GM18517 (cell line): ENCODE results near the gene MYL11.
"Not testable (repeated sequence)": the region's sequence is repeated elsewhere in the genome, so short reads cannot be mapped to it uniquely, and the experiment has no call there.

ENCODE experiments used
- ATAC-seq: cut with Tn5 transposase; IDR thresholded peaks from one replicate; pipeline ENCODE4 v1.9.1; 2021; ENCODE audit warnings: mild to moderate bottlenecking, moderate library complexity; ENCODE audit not compliant: unreplicated experiment

Gene MYL11

GRCh38 chr16:30374538-30374937, at the start of gene MYL11:
TSS of gene MYL11 (plus strand) at chr16:30374802. CDS start at chr16:30374858, 56 bp downstream.
- no peak for ATAC-seq

- peak; percentile 79 for ATAC-seq
Measured at GRCh38 chr16:30334473-30334989, 40.1 kb upstream of the MYL11 start.

- peak; percentile 62 for ATAC-seq
Measured at GRCh38 chr16:30335028-30335597, 39.5 kb upstream of the MYL11 start.

- peak; percentile 9 for ATAC-seq
Measured at GRCh38 chr16:30335598-30336474, 38.8 kb upstream of the MYL11 start.

GRCh38 chr16:30337964-30338357, 36.6 kb upstream of the MYL11 start:
- not testable (repeated sequence) for ATAC-seq

- not testable (repeated sequence) for ATAC-seq
Measured at GRCh38 chr16:30338715-30339114, 35.9 kb upstream of the MYL11 start.

GRCh38 chr16:30340621-30341020, 34.0 kb upstream of the MYL11 start:
- ATAC-seq, result no peak

- not testable (repeated sequence) for ATAC-seq
Measured at GRCh38 chr16:30341971-30342370, 32.6 kb upstream of the MYL11 start.

- ATAC-seq, result no peak
Measured at GRCh38 chr16:30342751-30343490, 31.7 kb upstream of the MYL11 start.

- not testable (repeated sequence) for ATAC-seq
Measured at GRCh38 chr16:30343491-30343820, 31.1 kb upstream of the MYL11 start.

GRCh38 chr16:30346286-30346685, 28.3 kb upstream of the MYL11 start:
- ATAC-seq, result no peak

GRCh38 chr16:30348113-30348512, 26.5 kb upstream of the MYL11 start:
- ATAC-seq, result no peak

- no peak for ATAC-seq
Measured at GRCh38 chr16:30348929-30349328, 25.7 kb upstream of the MYL11 start.

GRCh38 chr16:30349675-30350074, 24.9 kb upstream of the MYL11 start:
- no peak for ATAC-seq

GRCh38 chr16:30350134-30350871, 24.3 kb upstream of the MYL11 start:
- peak; percentile 48 for ATAC-seq

GRCh38 chr16:30351001-30351441, 23.6 kb upstream of the MYL11 start:
- ATAC-seq, result no peak

GRCh38 chr16:30351586-30352419, 22.8 kb upstream of the MYL11 start:
- no peak for ATAC-seq

- no peak for ATAC-seq
Measured at GRCh38 chr16:30352488-30353401, 21.9 kb upstream of the MYL11 start.
